GM18507 (cell line): ENCODE results near the gene HSPB6.
"Not testable (repeated sequence)": the region's sequence is repeated elsewhere in the genome, so short reads cannot be mapped to it uniquely, and the experiment has no call there.

Experiments used
- DNase-seq: peaks from one replicate; pipeline ENCODE4 v3.0.0; 2011; ENCODE audit warnings: low read depth; ENCODE audit not compliant: insufficient read length; ENCODE audit errors: extremely low spot score
- FAIRE-seq: peaks from 2 replicates; lab custom pipeline; 2011; peaks lifted over from hg19 to GRCh38; lab: Jason Lieb, UNC

Gene HSPB6

GRCh38 chr19:35756377-35757230 is at the start of gene HSPB6:
Gene HSPB6 (minus strand): TSS chr19:35757029. CDS start chr19:35757008, 21 bp downstream.
- FAIRE-seq (no peak), DNase-seq (no peak)

- DNase-seq (no peak), FAIRE-seq (no peak)
Measured at GRCh38 chr19:35806597-35806996, 49.8 kb upstream of the HSPB6 start.

DNA sequence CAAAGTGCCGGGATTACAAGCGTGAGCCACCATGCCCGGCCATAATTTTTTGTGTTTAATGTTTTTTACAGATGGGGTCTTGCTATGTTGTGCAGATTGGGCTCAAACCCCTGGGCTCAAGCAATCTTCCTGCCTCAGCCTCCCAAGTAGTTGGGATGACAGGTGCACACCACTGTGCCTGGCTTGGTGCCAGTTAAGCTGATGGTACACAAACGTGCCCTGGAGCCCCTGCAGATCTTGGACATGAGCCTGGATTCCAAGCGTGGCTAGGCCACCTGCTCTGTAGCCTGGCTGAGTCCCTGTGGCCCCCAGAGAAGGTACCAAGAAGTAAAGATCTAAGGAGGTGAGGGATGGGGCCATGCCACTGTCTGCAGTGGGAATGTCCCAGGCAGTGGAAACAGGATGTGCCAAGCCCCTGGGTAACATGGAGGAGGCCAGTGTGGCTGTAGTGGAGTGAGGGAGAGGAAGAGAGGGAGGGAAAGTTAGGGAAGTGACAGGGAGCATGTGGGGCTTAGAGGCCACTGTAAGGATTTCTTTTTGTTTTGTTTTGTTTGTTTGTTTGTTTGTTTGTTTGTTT is 48.8 kb upstream of the HSPB6 start:
- FAIRE-seq, result no peak

GRCh38 chr19:35801828-35802227 is 45.0 kb upstream of the HSPB6 start:
- no peak for FAIRE-seq
- no peak for DNase-seq

More for the DNA sequence above, 48.8 kb upstream of the HSPB6 start:
- DNase-seq, result no peak

DNA sequence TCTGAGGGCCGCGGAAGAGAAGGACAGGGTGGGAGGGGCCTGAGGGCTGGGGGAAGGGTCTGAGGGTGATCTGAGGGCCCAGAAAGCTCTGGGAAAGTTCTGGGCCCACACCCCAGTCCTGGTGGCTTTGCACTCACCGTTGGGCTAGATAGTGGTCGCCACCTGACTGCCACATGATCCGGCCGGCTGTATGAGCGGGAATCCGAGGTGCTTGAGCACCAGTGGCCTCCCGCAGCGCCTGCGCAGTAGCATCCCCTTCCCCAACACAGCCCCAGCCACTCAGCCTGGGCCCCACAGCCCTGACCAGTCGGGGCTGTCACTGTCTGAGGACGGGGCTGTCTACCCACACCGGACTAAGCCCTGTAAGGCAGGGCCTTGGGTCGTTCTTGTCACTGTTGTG is 40.8 kb upstream of the HSPB6 start:
- FAIRE-seq (no peak), DNase-seq (no peak)

DNA sequence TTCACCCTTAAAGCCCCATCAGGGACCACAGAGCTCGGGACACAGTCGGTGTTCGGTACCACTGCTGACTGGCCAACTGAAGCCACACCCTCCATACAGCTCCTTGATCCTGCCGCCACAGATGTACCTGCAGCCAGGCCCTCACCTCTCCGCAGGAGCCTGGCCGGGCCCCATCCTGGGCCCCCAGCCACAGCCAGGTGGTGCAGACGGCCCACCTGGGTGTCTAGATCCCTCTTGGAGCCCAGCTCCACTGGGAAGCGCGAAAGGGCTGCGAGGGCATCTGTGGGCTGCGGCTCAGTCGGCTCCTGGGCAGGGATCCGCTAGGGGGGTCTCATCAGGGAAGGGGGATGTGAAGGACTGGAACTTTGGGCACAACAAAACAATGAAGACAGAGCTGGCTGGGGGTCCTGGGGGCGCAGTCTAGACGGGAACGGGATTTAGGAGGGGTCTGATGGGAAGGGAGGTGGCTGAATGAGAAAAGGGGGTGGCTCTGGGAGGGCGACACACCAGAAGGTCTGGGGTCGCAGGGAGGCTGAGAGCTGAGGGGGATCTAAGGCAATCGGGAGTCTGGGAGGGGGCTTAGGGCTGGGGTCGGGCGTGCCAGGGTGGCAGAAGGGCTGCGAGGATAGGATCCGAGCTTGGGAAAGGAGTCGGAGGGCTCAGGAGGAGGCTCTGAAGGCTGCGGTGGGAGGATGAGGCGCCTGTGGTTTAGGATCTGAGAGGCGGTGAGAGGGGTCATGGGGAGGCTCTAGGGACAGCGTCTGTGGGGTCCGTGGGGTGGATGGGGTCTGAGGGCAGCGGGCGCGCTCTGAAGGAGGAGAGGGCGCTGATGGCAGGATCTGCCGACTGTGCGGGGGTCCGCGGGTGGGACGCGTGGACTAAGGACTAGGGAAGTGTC is 40.1 kb upstream of the HSPB6 start:
- DNase-seq (no peak), FAIRE-seq (no peak)

GRCh38 chr19:35795564-35795963 is 38.7 kb upstream of the HSPB6 start:
- FAIRE-seq, DNase-seq: not testable (repeated sequence)

DNA sequence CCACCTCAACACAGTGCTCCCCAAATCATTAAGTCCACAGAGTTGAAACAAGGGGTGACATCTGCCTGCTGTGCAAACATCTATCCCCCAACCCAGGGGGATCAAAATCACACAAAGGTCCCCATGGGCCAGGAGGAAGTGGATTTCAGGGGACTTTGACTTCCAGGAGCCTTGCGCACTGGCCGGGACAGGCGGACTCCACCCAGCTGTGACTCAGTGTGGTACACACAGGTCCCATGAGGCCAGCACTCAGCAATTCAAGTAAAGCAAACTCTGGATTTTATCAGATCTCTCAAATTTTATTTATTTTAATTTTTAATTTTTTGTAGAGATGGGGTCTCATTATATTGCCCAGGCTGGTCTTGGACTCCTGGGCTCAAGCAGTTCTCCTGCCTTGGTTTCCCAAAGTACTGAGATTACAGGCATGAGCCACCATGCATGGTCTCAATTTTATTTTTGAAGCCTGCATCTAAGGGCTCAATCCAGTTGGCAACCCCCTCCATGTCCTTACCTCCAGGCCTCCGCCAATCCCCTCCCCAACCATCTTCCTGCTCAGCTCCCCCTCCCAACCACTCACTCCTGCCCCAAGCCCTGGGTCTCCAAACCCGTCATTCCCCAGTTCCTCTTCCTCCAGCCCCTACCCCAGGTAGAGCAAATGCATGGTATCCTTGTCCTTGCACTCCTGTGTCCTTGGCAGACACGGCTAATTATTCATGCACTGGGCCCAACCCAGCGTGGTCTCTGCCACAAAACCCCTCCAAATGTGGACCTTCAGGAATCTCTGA is 36.7 kb upstream of the HSPB6 start:
- no peak for FAIRE-seq
- DNase-seq, result no peak

DNA sequence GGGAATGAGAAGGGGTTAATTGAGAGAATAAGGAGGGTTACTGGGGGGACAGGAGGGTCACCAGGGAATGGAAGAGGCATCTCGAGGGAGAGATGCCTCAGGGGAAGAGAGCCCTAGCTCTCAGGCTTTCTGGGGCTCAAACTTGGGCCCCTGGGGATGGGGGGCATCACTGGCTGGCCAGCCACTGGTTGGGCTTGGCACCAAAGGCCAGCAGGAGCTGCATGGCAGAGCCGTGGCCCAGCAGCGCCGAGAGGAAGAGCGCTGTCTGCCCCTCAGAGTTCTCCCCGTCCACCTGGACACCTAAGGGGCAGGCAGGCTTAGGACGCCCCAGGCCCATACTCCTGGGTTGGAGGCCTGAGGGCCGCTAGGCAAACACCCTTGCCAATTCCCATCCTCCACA is 36.1 kb upstream of the HSPB6 start:
- no peak for FAIRE-seq
- no peak for DNase-seq

DNA sequence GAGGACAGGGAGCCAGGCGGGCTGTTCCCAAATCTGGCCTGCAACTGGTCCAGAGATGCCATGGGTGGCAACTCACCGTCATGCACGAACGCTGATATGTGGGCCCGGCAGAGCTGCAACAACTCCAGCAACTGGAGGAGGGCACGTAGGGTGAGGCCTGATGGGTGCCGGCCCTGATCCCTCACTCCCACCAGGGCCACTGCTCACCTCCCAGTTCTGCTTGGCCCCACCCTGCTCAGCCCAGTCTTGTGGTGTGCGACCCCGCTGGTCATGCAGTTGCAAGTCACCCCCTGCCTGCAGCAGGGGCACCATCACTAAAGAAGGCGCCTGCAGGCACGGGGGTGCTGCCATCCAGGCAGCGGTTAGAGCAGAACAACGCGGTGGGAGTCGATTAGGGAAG is 35.5 kb upstream of the HSPB6 start:
- FAIRE-seq (no peak), DNase-seq (no peak)

- DNase-seq (no peak), FAIRE-seq (no peak)
Measured at GRCh38 chr19:35791814-35792279, 35.0 kb upstream of the HSPB6 start.

DNA sequence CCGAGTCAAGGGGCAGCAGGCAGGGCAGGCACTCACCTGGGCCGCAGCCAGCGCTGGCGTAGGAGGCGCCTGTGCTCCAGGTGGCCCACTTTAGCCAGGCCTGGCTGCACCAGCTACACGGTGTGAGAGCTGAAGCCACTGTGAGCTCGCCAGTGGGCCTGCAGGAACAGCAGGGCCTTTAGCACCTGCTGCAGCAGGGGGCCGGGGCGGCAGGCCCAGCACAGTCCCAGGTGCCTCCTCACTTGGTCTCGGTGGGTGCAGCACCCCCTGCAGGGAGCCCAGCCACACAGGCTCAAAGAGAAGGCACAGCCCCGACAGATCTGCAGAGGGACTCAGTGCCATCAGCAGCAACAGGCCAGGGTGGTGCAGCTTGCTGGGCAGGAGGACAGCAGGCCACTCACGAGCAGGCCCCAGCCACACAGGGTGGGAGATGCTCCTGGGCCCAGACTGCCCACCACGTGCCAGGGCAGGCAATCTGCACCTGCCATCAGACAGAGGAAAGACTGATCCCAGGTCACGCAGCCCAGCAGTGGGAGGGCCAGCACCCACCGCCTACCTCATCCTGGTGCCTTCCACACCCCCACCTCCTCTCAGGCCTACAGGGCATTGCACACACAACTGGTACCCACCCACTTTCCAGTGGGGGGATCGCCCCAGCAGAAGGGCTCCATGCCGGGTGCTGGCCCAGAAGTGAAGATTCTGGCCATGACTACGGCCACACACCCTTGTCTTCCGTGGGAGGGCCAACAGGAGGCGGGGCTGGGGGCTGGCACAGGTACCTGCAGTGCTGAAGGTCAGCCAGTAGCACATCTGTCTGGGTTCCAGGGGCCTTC is 34.4 kb upstream of the HSPB6 start:
- FAIRE-seq, result no peak
- DNase-seq, result no peak

DNA sequence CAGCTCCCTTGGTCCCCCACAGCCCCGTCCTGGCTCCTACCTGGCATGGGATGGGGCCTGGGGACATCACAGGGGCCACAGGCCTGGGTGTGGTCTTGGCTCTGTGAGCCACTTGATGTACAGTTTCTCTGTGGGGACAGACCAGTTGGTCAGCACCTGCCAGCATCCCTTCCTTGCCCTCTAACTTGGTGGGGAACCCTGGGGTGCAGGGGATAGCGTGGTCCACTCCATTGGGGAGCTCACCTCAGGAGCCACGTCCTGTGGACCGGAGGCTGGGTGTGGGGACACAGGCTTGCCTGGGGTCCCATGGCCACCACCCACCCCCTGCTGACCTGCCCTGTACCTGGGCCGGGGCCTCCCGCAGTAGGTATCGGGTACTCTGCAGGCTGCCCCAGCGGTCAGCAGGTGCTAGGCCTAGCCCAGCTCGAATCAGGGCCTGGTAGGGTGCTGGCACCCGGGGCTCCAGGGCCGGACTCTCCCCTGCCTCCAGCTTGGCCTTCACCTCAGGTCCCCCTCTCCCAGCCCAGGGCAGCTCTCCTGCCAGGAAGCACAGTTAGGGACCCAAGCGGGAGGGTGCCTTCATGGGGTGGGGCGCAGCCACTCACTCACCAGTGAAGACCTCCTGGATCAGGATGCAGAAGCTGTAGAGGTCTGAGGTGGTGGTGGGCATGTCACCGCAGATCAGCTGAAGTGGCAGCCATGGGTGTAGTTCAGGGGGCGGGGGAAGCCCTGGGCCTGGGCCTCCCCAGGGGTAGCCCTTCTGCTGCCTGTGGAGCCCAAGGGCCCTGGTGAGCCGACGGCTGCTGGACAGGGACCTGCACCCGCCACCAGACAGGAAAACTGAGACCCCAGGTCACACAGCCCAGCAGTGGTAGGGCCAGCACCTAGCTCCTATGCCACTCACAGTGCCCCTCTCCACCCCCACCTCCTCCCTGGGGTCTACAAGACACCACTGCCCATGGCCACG is 33.4 kb upstream of the HSPB6 start:
- DNase-seq (no peak), FAIRE-seq (no peak)

GRCh38 chr19:35789195-35789977 is 32.6 kb upstream of the HSPB6 start:
- DNase-seq, result no peak
- FAIRE-seq, result no peak

DNA sequence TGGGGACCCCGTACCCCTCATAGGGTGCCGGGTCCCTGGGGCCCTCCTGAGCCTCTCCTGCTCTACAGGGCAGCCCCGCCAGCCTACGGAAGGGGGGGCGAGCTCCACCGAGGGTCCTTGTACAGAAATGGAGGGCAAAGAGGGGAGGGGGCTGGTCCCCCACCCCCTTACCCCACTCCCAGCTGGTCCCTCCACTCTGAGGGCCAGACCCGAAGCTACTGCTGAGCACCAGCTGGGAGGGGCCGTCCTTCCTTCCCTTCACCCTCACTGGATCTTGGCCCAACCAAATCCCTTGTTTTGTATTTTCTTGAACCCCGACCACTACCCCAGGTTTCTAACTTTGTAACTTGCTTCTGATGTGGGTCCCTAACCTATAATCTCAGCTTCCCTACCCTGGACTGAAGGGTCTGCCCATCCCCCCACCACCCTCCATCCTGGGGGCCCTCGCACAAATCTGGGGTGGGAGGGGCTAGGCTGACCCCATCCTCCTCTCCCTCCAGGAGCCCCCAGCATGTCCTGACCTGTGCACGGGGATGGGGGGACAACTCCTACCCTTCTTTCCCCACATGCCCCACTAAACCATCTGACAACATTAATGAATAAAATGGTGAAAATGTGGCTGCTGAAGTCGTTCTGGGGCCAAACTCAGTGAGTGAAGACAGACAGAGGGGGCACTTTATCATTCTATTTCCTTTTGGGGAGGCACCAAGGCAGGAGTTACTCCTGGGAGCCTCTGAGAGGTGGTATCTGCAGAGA is 31.6 kb upstream of the HSPB6 start:
- FAIRE-seq (no peak), DNase-seq (no peak)

DNA sequence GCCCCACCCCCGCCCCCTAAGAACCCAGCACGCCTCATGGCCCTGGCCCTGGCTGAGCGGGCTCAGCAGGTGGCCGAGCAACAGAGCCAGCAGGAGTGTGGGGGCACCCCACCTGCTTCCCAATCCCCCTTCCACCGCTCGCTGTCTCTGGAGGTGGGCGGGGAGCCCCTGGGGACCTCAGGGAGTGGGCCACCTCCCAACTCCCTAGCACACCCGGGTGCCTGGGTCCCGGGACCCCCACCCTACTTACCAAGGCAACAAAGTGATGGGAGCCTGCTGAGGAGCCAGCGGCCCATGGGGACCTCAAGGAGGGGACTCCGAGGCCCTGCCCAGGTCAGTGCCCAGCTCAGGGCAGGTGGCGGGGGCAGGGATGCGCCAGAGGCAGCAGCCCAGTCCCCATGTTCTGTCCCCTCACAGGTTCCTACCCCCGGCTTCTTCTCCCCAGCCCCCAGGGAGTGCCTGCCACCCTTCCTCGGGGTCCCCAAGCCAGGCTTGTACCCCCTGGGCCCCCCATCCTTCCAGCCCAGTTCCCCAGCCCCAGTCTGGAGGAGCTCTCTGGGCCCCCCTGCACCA is 30.5 kb upstream of the HSPB6 start:
- DNase-seq, result no peak
- no peak for FAIRE-seq
